Mesenchymal stem cell (in vitro differentiated cells and primary cell): ENCODE measurements around the gene GATA6.

Experiments used
- DNase-seq: peaks from one replicate; pipeline ENCODE4 v3.0.0-alpha.2; 2013
- H2AFZ ChIP-seq: one replicate; pipeline ENCODE4 v1.6.1; 2013; ENCODE audit warnings: low read depth, mild to moderate bottlenecking, control low read depth, inconsistent platforms, low read length, moderate library complexity
- H2AK5ac ChIP-seq: 2 replicates; pipeline ENCODE4 v1.6.1; 2013; ENCODE audit warnings: low read length, moderate library complexity, mild to moderate bottlenecking, inconsistent platforms; ENCODE audit not compliant: severe bottlenecking
- H2BK120ac ChIP-seq: one replicate; pipeline ENCODE4 v1.6.1; 2013; ENCODE audit warnings: low read depth, mild to moderate bottlenecking, inconsistent platforms, low read length, moderate library complexity
- H2BK12ac ChIP-seq, 2 experiments: one replicate each; pipeline ENCODE4 v1.6.1; 2013; ENCODE audit warnings: inconsistent platforms in 2 of 2, low read length in 2 of 2, mild to moderate bottlenecking in 2 of 2, moderate library complexity in 2 of 2, control low read depth in 1 of 2
- H2BK15ac ChIP-seq: one replicate; pipeline ENCODE4 v1.6.1; 2013; ENCODE audit warnings: mild to moderate bottlenecking, low read depth, inconsistent platforms; ENCODE audit not compliant: poor library complexity, severe bottlenecking
- H2BK5ac ChIP-seq: 2 replicates; pipeline ENCODE4 v1.6.1; 2013; ENCODE audit warnings: low read depth, mild to moderate bottlenecking, low read length, control low read depth, inconsistent platforms; ENCODE audit not compliant: poor library complexity, severe bottlenecking
- H3K14ac ChIP-seq, 2 experiments: one replicate each; pipeline ENCODE4 v1.6.1; 2013; ENCODE audit warnings: inconsistent platforms in 2 of 2, low read length in 2 of 2, control low read depth in 1 of 2, mild to moderate bottlenecking in 1 of 2, moderate library complexity in 1 of 2
- H3K18ac ChIP-seq, 2 experiments: one replicate each; pipeline ENCODE4 v1.6.1; 2013; ENCODE audit warnings: inconsistent platforms in 2 of 2, low read length in 2 of 2, control low read depth in 1 of 2, low read depth in 1 of 2, mild to moderate bottlenecking in 1 of 2
- H3K23ac ChIP-seq, 2 experiments: one replicate each; pipeline ENCODE4 v1.6.1; 2013; ENCODE audit warnings: inconsistent platforms in 2 of 2, low read length in 2 of 2, mild to moderate bottlenecking in 2 of 2, moderate library complexity in 2 of 2, control low read depth in 1 of 2
- H3K27ac ChIP-seq: 2 replicates; pipeline ENCODE4 v1.5.1; 2013; ENCODE audit warnings: mild to moderate bottlenecking, moderate library complexity, low read length, control low read depth, inconsistent platforms; ENCODE audit not compliant: poor library complexity, severe bottlenecking
- H3K27me3 ChIP-seq, 2 experiments: 2 replicates each; pipeline versions ENCODE4 v1.6.1 to v1.7.0; 2013; ENCODE audit warnings: low read length in 2 of 2, mild to moderate bottlenecking in 2 of 2, moderate library complexity in 2 of 2, control low read depth in 1 of 2, inconsistent platforms in 1 of 2; ENCODE audit not compliant: control insufficient read depth in 1 of 2, insufficient read depth in 1 of 2
- H3K36me3 ChIP-seq, 2 experiments: 2 replicates each; pipeline versions ENCODE4 v1.6.1 to v1.7.0; 2013; ENCODE audit warnings: low read length in 2 of 2, control low read depth in 1 of 2, inconsistent platforms in 1 of 2, low read depth in 1 of 2, mild to moderate bottlenecking in 1 of 2; ENCODE audit not compliant: insufficient read depth in 2 of 2, control insufficient read depth in 1 of 2
- H3K4ac ChIP-seq, 2 experiments: one replicate each; pipeline ENCODE4 v1.6.1; 2013; ENCODE audit warnings: inconsistent platforms in 2 of 2, low read length in 2 of 2, mild to moderate bottlenecking in 2 of 2, moderate library complexity in 2 of 2, control low read depth in 1 of 2, low read depth in 1 of 2
- H3K4me1 ChIP-seq: 2 replicates; pipeline ENCODE4 v1.6.1; 2013; ENCODE audit warnings: low read depth, low read length, control low read depth; ENCODE audit not compliant: control insufficient read depth, insufficient read depth
- H3K4me2 ChIP-seq: 2 replicates; pipeline ENCODE4 v1.6.1; 2013; ENCODE audit warnings: low read length, mild to moderate bottlenecking, inconsistent platforms; ENCODE audit not compliant: poor library complexity, severe bottlenecking
- H3K4me3 ChIP-seq, 2 experiments: 2 replicates each; pipeline versions ENCODE4 v1.5.1 to v1.7.0; 2013; ENCODE audit warnings: low read length in 2 of 2, mild to moderate bottlenecking in 2 of 2, control low read depth in 1 of 2, low read depth in 1 of 2; ENCODE audit not compliant: insufficient read depth in 1 of 2
- H3K79me1 ChIP-seq: replicated peaks from 2 replicates; pipeline ENCODE4 v1.6.1; 2013; ENCODE audit warnings: mild to moderate bottlenecking, control low read depth, low read length, inconsistent platforms; ENCODE audit not compliant: poor library complexity, severe bottlenecking
- H3K9ac ChIP-seq: 2 replicates; pipeline ENCODE4 v1.7.0; 2013; ENCODE audit warnings: mild to moderate bottlenecking, low read length, moderate library complexity
- H3K9me3 ChIP-seq: 2 replicates; pipeline ENCODE4 v1.7.0; 2013; ENCODE audit warnings: mild to moderate bottlenecking, low read length; ENCODE audit not compliant: control insufficient read depth
- H4K8ac ChIP-seq: one replicate; pipeline ENCODE4 v1.6.1; 2013; ENCODE audit warnings: inconsistent platforms, mild to moderate bottlenecking, low read length, moderate library complexity
- H4K91ac ChIP-seq: one replicate; pipeline ENCODE4 v1.6.1; 2013; ENCODE audit warnings: mild to moderate bottlenecking, low read length, inconsistent platforms
- WGBS: methylation state at CpG from one replicate; pipeline ENCODE4 v1.1.7; 2013; ENCODE audit warnings: mixed read lengths; 5-methylcytosine and 5-hydroxymethylcytosine counted together

The GATA6 gene

GRCh38 chr18:22171258-22172119 is 2.1 kb downstream of the GATA6 start:
- under 1% methylated on average over 63 of the region's 120 CpGs for WGBS
- Histone ChIP-seq H3K36me3 (peaks cover 0 to 3% of the 10 kb centered on the region in 2 experiments), H3K23ac (peak overlapping the region; percentile 49 to 91)

GRCh38 chr18:22172120-22172582 is 2.8 kb downstream of the GATA6 start:
- Histone ChIP-seq H2BK12ac (peak overlapping the region; percentile 18 to 72), H2AK5ac (no peak overlapping the region), H3K18ac (peak overlapping the region; percentile 59 to 77), H3K27ac (no peak overlapping the region), H4K91ac (peak overlapping the region; percentile 84), H3K4me2 (peak overlapping the region; percentile 47), H2AFZ (no peak overlapping the region), H3K79me1 (peaks cover 2% of the 10 kb centered on the region), H3K23ac (no peak overlapping the region), H3K4me1 (peaks cover 46% of the 10 kb centered on the region), H3K9ac (peak overlapping the region; percentile 92), H3K9me3 (no peaks in the 10 kb centered on the region), H4K8ac (peak overlapping the region; percentile 86), H3K4me3 (peak overlapping the region; percentile 70 to 72), H3K36me3 (peaks cover 4 to 7% of the 10 kb centered on the region in 2 experiments), H3K4ac (peak overlapping the region in 1 of 2 experiments; percentile 90), H2BK120ac (peak overlapping the region; percentile 42), H3K27me3 (peaks cover 15 to 62% of the 10 kb centered on the region in 2 experiments), H3K14ac (peak overlapping the region; percentile 64 to 79), H2BK5ac (no peak overlapping the region), H2BK15ac (no peak overlapping the region)
- no peak for DNase-seq
- WGBS = 24% methylated on average over 34 of the region's 34 CpGs

More at GRCh38 chr18:22171258-22172119, 2.1 kb downstream of the GATA6 start:
- H3K9ac ChIP-seq = peak overlapping the region; percentile 92
- H3K27me3 ChIP-seq = peaks cover 21 to 63% of the 10 kb centered on the region in 2 experiments
- peak overlapping the region; percentile 83 for H2BK120ac ChIP-seq
- H2BK15ac ChIP-seq = peak overlapping the region; percentile 97
- H2AK5ac ChIP-seq = no peak overlapping the region
- no peaks in the 10 kb centered on the region for H3K9me3 ChIP-seq
- peak overlapping the region; percentile 84 for H4K91ac ChIP-seq
- peak overlapping the region; percentile 89 for H3K4me2 ChIP-seq
- H2BK12ac ChIP-seq = peak overlapping the region; percentile 50 to 72
- H4K8ac ChIP-seq = peak overlapping the region; percentile 89
- DNase-seq = no peak
- peak overlapping the region in 1 of 2 experiments; percentile 74 for H3K14ac ChIP-seq
- H3K4ac ChIP-seq = peak overlapping the region; percentile 71 to 90
- peaks cover 41% of the 10 kb centered on the region for H3K4me1 ChIP-seq
- peaks cover 2% of the 10 kb centered on the region for H3K79me1 ChIP-seq
- H3K18ac ChIP-seq = peak overlapping the region; percentile 59 to 77
- peak overlapping the region; percentile 72 to 95 for H3K4me3 ChIP-seq
- H2BK5ac ChIP-seq = no peak overlapping the region
- no peak overlapping the region for H3K27ac ChIP-seq
- peak overlapping the region; percentile 49 for H2AFZ ChIP-seq

DNA sequence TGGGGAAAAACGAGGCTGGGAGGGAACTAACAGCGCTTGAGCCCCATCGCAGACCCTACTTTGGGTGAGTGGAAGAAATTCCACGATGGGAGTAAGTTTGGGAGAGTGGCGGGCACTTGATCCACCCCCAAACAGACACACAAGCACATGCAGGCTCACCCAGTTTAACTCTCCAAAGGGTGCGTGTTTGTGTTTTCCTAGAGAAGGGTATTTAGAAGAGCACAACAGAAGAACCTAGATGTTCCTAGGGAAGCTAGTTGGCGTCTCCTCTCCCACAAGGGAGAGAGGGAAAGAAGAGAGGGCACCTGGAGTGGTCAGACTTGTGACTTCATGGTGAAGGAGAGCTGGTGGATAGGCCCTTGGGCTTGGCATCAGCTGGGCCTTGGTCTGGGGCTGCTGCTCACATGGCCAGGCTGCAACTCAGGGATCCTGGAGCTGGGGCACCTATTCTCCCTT is 3.2 kb downstream of the GATA6 start:
- peak overlapping the region; percentile 92 for H3K9ac ChIP-seq
- no peak overlapping the region for H2AK5ac ChIP-seq
- no peak overlapping the region for H3K27ac ChIP-seq
- no peak overlapping the region for H3K18ac ChIP-seq
- peaks cover 2% of the 10 kb centered on the region for H3K79me1 ChIP-seq
- WGBS = 78% methylated on average over 5 of the region's 7 CpGs
- peaks cover 7 to 9% of the 10 kb centered on the region in 2 experiments for H3K36me3 ChIP-seq
- no peaks in the 10 kb centered on the region for H3K9me3 ChIP-seq
- H3K23ac ChIP-seq = no peak overlapping the region
- H2BK12ac ChIP-seq = peak overlapping the region in 1 of 2 experiments; percentile 18
- no peak overlapping the region for H4K8ac ChIP-seq
- H2BK15ac ChIP-seq = no peak overlapping the region
- H2BK5ac ChIP-seq = no peak overlapping the region
- H3K27me3 ChIP-seq = peaks cover 10 to 62% of the 10 kb centered on the region in 2 experiments
- peak overlapping the region in 1 of 2 experiments; percentile 70 for H3K4me3 ChIP-seq
- DNase-seq = no peak
- no peak overlapping the region for H3K14ac ChIP-seq
- H3K4me2 ChIP-seq = no peak overlapping the region
- H2BK120ac ChIP-seq = no peak overlapping the region
- H4K91ac ChIP-seq = no peak overlapping the region
- no peak overlapping the region for H2AFZ ChIP-seq
- H3K4me1 ChIP-seq = peaks cover 44% of the 10 kb centered on the region
- no peak overlapping the region for H3K4ac ChIP-seq
